Mammary epithelial cell (primary cell): ENCODE measurements around the gene ZCCHC24.

Source experiments
- CTCF ChIP-seq, 2 donors: IDR thresholded peaks in 1 of 2; conservative IDR thresholded peaks in 1 of 2; 2 replicates each; pipeline ENCODE4 v1.5.1; 2011 to 2012; ENCODE audit warnings: inconsistent platforms in 2 of 2, low read length in 2 of 2, mild to moderate bottlenecking in 2 of 2, control low read depth in 1 of 2, low read depth in 1 of 2; ENCODE audit not compliant: insufficient read depth in 1 of 2; ENCODE audit errors: extremely low read depth in 1 of 2
- EZH2 ChIP-seq: IDR thresholded peaks from 2 replicates; pipeline ENCODE4 v1.6.1; 2012; ENCODE audit warnings: low read length, inconsistent platforms, borderline replicate concordance

- TF ChIP-seq CTCF (conservative IDR thresholded peaks at IDR 0.05 in 1 of 2, IDR thresholded peaks at IDR 0.05 in 1 of 2; ENCODE audit: extremely low read depth in 1 of 2, insufficient read depth in 1 of 2, low read depth in 1 of 2, low read length in 2 of 2) (no peak), EZH2 (no peak)
These were observed 28.2 kb downstream of the ZCCHC24 start for GRCh38 chr10:79417266-79417665.
